ENCODE results near the gene NBAS.

The NBAS gene

GRCh38 chr2:15313657-15314056, 247.5 kb downstream of the NBAS start:
- H3K4me3 ChIP-seq (ENCODE audit: low read depth, low read length) = no peak overlapping the region
- TF ChIP-seq ZNF366 (tag by site-specific recombination; conservative IDR thresholded peaks at IDR 0.05) = no peak
- peak; percentile 96 for TF ChIP-seq BCL6B (tag by site-specific recombination; IDR thresholded peaks at IDR 0.05)
- no peaks in the 10 kb centered on the region for H3K4me1 ChIP-seq (ENCODE audit: control insufficient read depth, insufficient read depth, low read length)
- ChIA-PET POLR2A (no interaction called here), CTCF (no interaction called here)
- H3K27ac ChIP-seq (ENCODE audit: extremely low read depth, low read depth, low read length) = no peak overlapping the region
- H3K9me3 ChIP-seq (ENCODE audit: control insufficient read depth, insufficient read depth, low read depth, low read length) = no peaks in the 10 kb centered on the region
- H3K36me3 ChIP-seq (ENCODE audit: control insufficient read depth in 2 of 2, insufficient read depth in 1 of 2, low read length in 2 of 2) = no peaks in the 10 kb centered on the region; a peak in 1 of 3 replicates

GRCh38 chr2:15311926-15312325, 249.2 kb downstream of the NBAS start:
- no peak for TF ChIP-seq FEZF1 (tag by site-specific recombination; IDR thresholded peaks at IDR 0.05)
- no peak for TF ChIP-seq ZNF202 (tag by site-specific recombination; IDR thresholded peaks at IDR 0.05; ENCODE audit: borderline replicate concordance)
- TF ChIP-seq ZNF280D (tag by site-specific recombination; IDR thresholded peaks at IDR 0.05) = no peak
- no peak for TF ChIP-seq ZIC2 (tag by site-specific recombination; IDR thresholded peaks at IDR 0.05)
- no peak for TF ChIP-seq ZNF155 (tag by site-specific recombination; IDR thresholded peaks at IDR 0.05)
- TF ChIP-seq ZNF350 (tag by site-specific recombination; IDR thresholded peaks at IDR 0.05) = no peak
- no peak for TF ChIP-seq ZNF324 (tag by site-specific recombination; IDR thresholded peaks at IDR 0.05)
- no peak for TF ChIP-seq ZNF280C (tag by site-specific recombination; IDR thresholded peaks at IDR 0.05)
- TF ChIP-seq ZNF292 (tag by site-specific recombination; IDR thresholded peaks at IDR 0.05; ENCODE audit: borderline replicate concordance, low read depth) = no peak
- TF ChIP-seq GFI1B (tag by site-specific recombination; IDR thresholded peaks at IDR 0.05) = no peak
- TF ChIP-seq ZNF791 (tag by site-specific recombination; IDR thresholded peaks at IDR 0.05) = no peak
- no peak overlapping the region for H3K4me3 ChIP-seq (ENCODE audit: low read depth, low read length)
- H3K36me3 ChIP-seq (ENCODE audit: control insufficient read depth in 2 of 2, insufficient read depth in 1 of 2, low read length in 2 of 2) = no peaks in the 10 kb centered on the region; a peak in 1 of 3 replicates
- H3K27ac ChIP-seq (ENCODE audit: extremely low read depth, low read depth, low read length) = no peak overlapping the region
- no peaks in the 10 kb centered on the region for H3K9me3 ChIP-seq (ENCODE audit: control insufficient read depth, insufficient read depth, low read depth, low read length)
- ChIA-PET POLR2A (no interaction called here), CTCF (no interaction called here)
- no peaks in the 10 kb centered on the region for H3K4me1 ChIP-seq (ENCODE audit: control insufficient read depth, insufficient read depth, low read length)

- Histone ChIP-seq H3K36me3 (ENCODE audit: control insufficient read depth in 2 of 2, insufficient read depth in 1 of 2, low read length in 2 of 2) (no peaks in the 10 kb centered on the region; a peak in 1 of 3 replicates), H3K4me1 (ENCODE audit: control insufficient read depth, insufficient read depth, low read length) (no peaks in the 10 kb centered on the region), H3K9me3 (ENCODE audit: control insufficient read depth, insufficient read depth, low read depth, low read length) (no peaks in the 10 kb centered on the region), H3K27ac (ENCODE audit: extremely low read depth, low read depth, low read length) (no peak overlapping the region), H3K4me3 (ENCODE audit: low read depth, low read length) (no peak overlapping the region)
- ChIA-PET POLR2A (no interaction called here), CTCF (no interaction called here)
- TF ChIP-seq MZF1 (tag by site-specific recombination; IDR thresholded peaks at IDR 0.05; ENCODE audit: borderline replicate concordance) (no peak), BCL11A (tag by site-specific recombination; IDR thresholded peaks at IDR 0.05; ENCODE audit: low read depth) (no peak), ZNF114 (tag by site-specific recombination; IDR thresholded peaks at IDR 0.05) (no peak), ZNF404 (tag by site-specific recombination; IDR thresholded peaks at IDR 0.05) (no peak), ZNF354C (tag by site-specific recombination; IDR thresholded peaks at IDR 0.05; ENCODE audit: borderline replicate concordance, low read depth) (no peak), ZNF280D (tag by site-specific recombination; IDR thresholded peaks at IDR 0.05) (no peak)
- TF ChIP-seq, protein P1, sequence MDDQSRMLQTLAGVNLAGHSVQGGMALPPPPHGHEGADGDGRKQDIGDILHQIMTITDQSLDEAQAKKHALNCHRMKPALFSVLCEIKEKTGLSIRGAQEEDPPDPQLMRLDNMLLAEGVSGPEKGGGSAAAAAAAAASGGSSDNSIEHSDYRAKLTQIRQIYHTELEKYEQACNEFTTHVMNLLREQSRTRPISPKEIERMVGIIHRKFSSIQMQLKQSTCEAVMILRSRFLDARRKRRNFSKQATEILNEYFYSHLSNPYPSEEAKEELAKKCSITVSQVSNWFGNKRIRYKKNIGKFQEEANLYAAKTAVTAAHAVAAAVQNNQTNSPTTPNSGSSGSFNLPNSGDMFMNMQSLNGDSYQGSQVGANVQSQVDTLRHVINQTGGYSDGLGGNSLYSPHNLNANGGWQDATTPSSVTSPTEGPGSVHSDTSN (CRISPR knock-in tag; IDR thresholded peaks at IDR 0.05) = no peak
- TF ChIP-seq, protein P2, sequence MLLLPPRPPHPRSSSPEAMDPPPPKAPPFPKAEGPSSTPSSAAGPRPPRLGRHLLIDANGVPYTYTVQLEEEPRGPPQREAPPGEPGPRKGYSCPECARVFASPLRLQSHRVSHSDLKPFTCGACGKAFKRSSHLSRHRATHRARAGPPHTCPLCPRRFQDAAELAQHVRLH (tag by site-specific recombination; IDR thresholded peaks at IDR 0.05) = no peak
These were observed 249.8 kb downstream of the NBAS start for GRCh38 chr2:15311201-15311907.
